KMS-11 (cell line): ENCODE results near the gene APRT.

Experiments
- H2AFZ ChIP-seq: fragments of 200-600 bp; sonication (generic); 2 replicates; pipeline ENCODE4 v1.6.1; 2016; ENCODE audit warnings: antibody characterized with exemption, mixed run types, low read depth
- H3K27ac ChIP-seq: fragments of 200-600 bp; sonication (generic); 2 replicates; pipeline ENCODE4 v1.6.1; 2016; ENCODE audit warnings: mild to moderate bottlenecking, mixed run types
- H3K27me3 ChIP-seq: fragments of 200-600 bp; sonication (generic); 2 replicates; pipeline ENCODE4 v1.6.1; 2017; ENCODE audit warnings: mild to moderate bottlenecking, low read depth, mixed run types, moderate library complexity; ENCODE audit not compliant: insufficient read depth
- H3K36me3 ChIP-seq: fragments of 200-600 bp; sonication (generic); 2 replicates; pipeline ENCODE4 v1.6.1; 2017; ENCODE audit warnings: mild to moderate bottlenecking, mixed run types; ENCODE audit not compliant: insufficient read depth
- H3K4me1 ChIP-seq: fragments of 200-600 bp; sonication (generic); 2 replicates; pipeline ENCODE4 v1.6.1; 2016; ENCODE audit warnings: mild to moderate bottlenecking, low read depth, mixed run types; ENCODE audit not compliant: poor library complexity, severe bottlenecking
- H3K4me2 ChIP-seq: fragments of 200-600 bp; sonication (generic); 2 replicates; pipeline ENCODE4 v1.7.0; 2016; ENCODE audit warnings: mild to moderate bottlenecking, mixed run types
- H3K4me3 ChIP-seq: fragments of 200-600 bp; sonication (generic); IDR thresholded peaks from 2 replicates; pipeline ENCODE4 v1.6.1; 2017; ENCODE audit warnings: low read depth, low read length, mixed read lengths; ENCODE audit not compliant: insufficient read depth
- H3K79me2 ChIP-seq: fragments of 200-600 bp; sonication (generic); 2 replicates; pipeline ENCODE4 v1.6.1; 2016; ENCODE audit warnings: low read depth, mixed run types; ENCODE audit not compliant: insufficient read depth
- H3K9ac ChIP-seq: fragments of 200-600 bp; sonication (generic); 2 replicates; pipeline ENCODE4 v1.6.1; 2016; ENCODE audit warnings: mild to moderate bottlenecking, mixed run types
- H4K20me1 ChIP-seq: fragments of 200-600 bp; sonication (generic); 2 replicates; pipeline ENCODE4 v1.6.1; 2016; ENCODE audit warnings: mild to moderate bottlenecking, mixed run types; ENCODE audit not compliant: insufficient read depth
- CTCF ChIP-seq: fragments of 200-600 bp; sonication (generic); conservative IDR thresholded peaks from 2 replicates; pipeline ENCODE4 v1.6.1; 2017; ENCODE audit warnings: low read depth, mild to moderate bottlenecking, antibody characterized with exemption, low read length, moderate library complexity, mixed read lengths

The APRT gene

GRCh38 chr16:88780142-88781062 is 31.3 kb downstream of the APRT start:
- Histone ChIP-seq H3K36me3 (no peaks in the 10 kb centered on the region), H4K20me1 (peaks cover 24% of the 10 kb centered on the region), H3K4me2 (peak overlapping the region; percentile 99), H3K9ac (peak overlapping the region; percentile 91; the same call in 1 of the 2 replicates), H3K27me3 (no peaks in the 10 kb centered on the region), H3K79me2 (peaks cover 94% of the 10 kb centered on the region), H3K4me1 (peaks cover 30% of the 10 kb centered on the region), H2AFZ (no peak overlapping the region), H3K27ac (peak overlapping the region; percentile 98), H3K4me3 (no peak overlapping the region)
- no peak for TF ChIP-seq CTCF

GRCh38 chr16:88779406-88780141 is 32.2 kb downstream of the APRT start:
- no peaks in the 10 kb centered on the region for H3K27me3 ChIP-seq
- H3K4me2 ChIP-seq: peak overlapping the region; percentile 99; the same call in 1 of the 2 replicates
- H3K27ac ChIP-seq: peak overlapping the region; percentile 98; the same call in 1 of the 2 replicates
- no peak for TF ChIP-seq CTCF
- peak overlapping the region; percentile 91; the same call in 1 of the 2 replicates for H3K9ac ChIP-seq
- H4K20me1 ChIP-seq: peaks cover 33% of the 10 kb centered on the region
- H2AFZ ChIP-seq: no peak overlapping the region
- peaks cover 100% of the 10 kb centered on the region for H3K79me2 ChIP-seq
- no peak overlapping the region for H3K4me3 ChIP-seq
- H3K36me3 ChIP-seq: no peaks in the 10 kb centered on the region
- peaks cover 30% of the 10 kb centered on the region for H3K4me1 ChIP-seq

- no peak overlapping the region for H3K9ac ChIP-seq
- H2AFZ ChIP-seq: no peak overlapping the region
- no peak overlapping the region for H3K27ac ChIP-seq
- no peaks in the 10 kb centered on the region for H3K36me3 ChIP-seq
- H4K20me1 ChIP-seq: peaks cover 41% of the 10 kb centered on the region
- H3K4me1 ChIP-seq: peaks cover 30% of the 10 kb centered on the region
- no peak overlapping the region for H3K4me2 ChIP-seq
- H3K27me3 ChIP-seq: no peaks in the 10 kb centered on the region
- TF ChIP-seq CTCF: no peak
- peaks cover 100% of the 10 kb centered on the region for H3K79me2 ChIP-seq
- no peak overlapping the region for H3K4me3 ChIP-seq
These were observed 33.1 kb downstream of the APRT start for GRCh38 chr16:88778541-88779065.

- H3K27me3 ChIP-seq: no peaks in the 10 kb centered on the region
- no peaks in the 10 kb centered on the region for H3K36me3 ChIP-seq
- H3K4me1 ChIP-seq: peaks cover 30% of the 10 kb centered on the region
- TF ChIP-seq CTCF: no peak
- H3K79me2 ChIP-seq: peaks cover 100% of the 10 kb centered on the region
- no peak overlapping the region for H3K4me3 ChIP-seq
- H2AFZ ChIP-seq: no peak overlapping the region
- H3K4me2 ChIP-seq: no peak overlapping the region
- H3K9ac ChIP-seq: no peak overlapping the region
- no peak overlapping the region for H3K27ac ChIP-seq
- peaks cover 43% of the 10 kb centered on the region for H4K20me1 ChIP-seq
These were observed 33.5 kb downstream of the APRT start for GRCh38 chr16:88778271-88778525.
